Mesenteric fat pad (tissue), 1 donor: ENCODE measurements around the gene CCN6. TPM values are rescaled to one million over a fixed set of nuclear protein-coding genes. Genes with fewer than 3 reads are reported as not detected.
"Not testable (repeated sequence)": the region's sequence is repeated elsewhere in the genome, so short reads cannot be mapped to it uniquely, and the experiment has no call there.

Experiments used
- DNase-seq: peaks from one replicate; pipeline ENCODE4 v3.0.0-alpha.2; 2020; ENCODE audit warnings: low spot score
- total RNA-seq: library from RNA; stranded (reverse); fragmentation: NEBNext Ultra II Directional; extraction: Animal tissue kit (Norgen Biotek cat#: 25700); gene quantifications from one replicate; pipeline ENCODE4 v1.2.1, GENCODE V29; 2021
- donor health status: DM: yes; HTN: yes; CAD: no.

CCN6 gene
- total RNA-seq, 1 donor from 2014 or later: not detected

DNA sequence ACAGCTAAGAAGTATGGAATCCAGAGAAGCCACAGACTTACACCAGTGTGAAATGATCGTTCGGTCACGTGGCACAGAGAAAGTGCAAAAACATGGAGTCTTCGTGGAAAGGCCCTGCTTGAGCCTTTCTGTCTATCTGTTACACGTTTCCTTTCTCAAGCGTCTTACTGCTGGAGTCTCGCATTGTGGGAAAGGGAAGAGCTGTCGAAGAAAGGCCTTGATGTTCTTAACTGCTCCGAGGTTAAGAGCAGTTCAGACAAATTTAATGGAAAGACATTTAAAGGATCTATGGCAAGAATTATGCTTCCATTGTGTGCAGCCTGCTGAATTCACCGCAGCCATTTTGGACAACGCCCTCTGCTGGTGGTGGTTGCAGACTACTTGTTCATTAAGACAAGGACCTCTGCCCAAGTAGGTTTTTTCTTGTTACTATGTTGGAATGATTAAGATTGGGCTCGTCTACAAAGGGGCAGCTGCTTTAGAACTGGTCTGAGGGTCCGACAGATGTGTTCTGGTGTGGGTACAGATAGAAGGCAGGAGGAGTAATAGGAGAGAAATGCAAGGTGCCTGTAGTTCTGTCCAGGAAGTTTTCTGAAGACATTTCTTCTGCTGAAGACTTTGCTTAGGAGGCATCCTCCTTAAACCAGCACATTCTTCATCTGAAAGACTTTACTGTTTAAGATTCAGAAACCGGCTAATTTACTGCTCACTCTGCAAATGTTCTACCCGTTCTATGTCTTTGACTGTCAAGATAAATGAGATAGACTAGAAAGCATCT, 24.7 kb upstream of the CCN6 start:
- no peak for DNase-seq

DNA sequence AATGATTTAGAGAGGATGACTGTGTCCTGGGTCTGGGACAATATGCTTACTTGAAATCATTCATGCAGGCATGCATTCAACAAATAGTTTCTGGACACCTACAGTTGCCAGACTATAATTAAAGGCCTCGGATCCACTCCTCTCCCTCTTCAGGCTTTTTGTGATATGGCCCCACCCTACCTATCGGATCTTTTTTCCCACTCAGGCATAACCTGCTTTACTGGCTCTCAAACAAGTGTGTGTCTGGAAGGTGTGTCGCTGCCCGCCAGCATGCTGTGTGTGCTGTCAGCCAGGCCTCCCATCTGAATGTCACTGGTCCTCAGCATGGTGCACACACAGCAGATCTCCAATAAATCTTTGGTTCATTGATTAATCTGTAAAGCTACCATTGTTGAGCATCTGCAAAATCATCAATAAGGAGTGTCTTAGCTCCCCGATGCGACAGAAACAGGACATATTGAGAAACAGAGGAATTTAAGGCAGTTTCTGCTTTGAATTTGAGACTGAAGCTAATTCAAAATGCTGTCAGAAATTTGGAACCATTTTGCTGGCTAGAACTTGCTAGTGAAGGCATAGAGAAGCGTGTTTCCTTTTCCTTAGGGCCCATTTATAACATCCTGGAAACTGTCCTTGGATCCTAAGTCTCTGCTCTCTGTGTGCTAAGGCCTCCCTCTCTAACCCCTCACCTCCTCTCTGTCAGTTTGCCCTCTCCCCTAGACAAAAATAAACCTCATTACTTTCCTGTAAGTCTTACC, 23.5 kb upstream of the CCN6 start:
- DNase-seq: no peak

DNA sequence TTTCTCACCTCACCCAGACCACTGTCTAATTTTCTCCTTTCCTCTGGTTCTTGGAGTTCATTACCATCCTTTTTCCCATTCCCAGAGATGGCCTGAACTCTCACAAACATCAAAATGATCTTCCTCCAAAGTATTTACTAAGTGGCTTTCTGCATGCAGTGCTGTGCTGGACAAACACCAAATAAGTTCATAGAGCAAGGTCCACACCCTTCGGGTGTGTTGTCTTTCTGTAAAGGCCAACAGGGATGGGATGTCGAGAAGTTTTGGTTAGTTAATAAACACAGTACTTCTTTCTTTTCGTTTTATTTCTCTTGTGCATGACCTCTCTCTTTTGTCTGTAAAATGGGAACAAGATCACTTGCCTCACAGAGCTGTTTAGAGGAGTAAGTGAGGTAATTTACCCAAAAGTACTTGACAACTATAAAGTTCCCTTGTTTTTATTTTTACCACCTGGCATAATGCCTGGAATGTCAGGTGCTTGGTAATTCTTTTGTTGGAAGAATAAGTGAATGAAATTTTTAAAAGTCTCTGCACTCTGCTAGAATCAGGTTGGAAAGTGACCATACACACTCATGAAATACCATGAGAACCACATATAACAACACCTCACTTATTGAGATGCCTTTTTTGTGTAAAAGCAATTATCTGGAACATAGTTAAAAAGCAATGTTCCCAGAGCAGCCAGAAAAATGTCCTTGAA, 22.8 kb upstream of the CCN6 start:
- DNase-seq: no peak

DNA sequence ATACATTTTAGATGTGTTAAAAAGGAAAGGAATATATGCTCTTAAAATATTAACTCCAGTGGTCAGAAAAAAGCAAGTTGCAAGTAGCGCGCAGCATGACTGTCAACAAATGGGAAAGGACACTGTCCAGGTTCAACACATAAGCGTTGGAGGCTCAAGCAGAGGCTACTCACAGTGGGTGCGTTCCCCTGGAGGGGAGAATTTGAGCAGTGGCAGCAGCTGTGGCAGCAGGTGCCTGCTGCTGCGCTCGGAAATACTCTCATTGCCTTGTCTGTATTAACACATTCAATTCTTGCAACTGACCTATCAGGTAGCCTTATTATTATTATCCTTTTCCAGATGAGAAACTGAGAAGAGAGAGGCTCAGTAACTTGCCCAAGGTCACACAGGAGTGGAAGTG, 21.9 kb upstream of the CCN6 start:
- no peak for DNase-seq

DNA sequence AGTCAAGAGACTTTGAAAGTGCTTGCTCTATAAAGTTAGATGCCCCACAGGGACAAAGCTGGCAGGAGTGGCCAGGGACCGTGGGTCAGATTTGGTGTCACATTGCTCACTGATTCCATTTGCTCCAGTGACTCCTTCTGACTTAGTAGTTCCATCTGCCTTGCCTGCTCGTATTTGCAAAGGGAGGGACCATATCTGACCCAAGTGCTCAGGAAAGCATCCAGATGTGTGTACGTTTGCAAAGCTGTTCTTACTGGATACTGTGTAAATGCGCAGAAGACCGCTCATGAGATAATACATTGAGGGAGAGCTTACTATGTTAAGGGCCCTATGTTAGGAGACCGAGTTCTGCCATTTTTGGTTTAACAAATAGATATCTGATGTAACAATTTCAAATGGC, 21.2 kb upstream of the CCN6 start:
- DNase-seq: no peak

DNA sequence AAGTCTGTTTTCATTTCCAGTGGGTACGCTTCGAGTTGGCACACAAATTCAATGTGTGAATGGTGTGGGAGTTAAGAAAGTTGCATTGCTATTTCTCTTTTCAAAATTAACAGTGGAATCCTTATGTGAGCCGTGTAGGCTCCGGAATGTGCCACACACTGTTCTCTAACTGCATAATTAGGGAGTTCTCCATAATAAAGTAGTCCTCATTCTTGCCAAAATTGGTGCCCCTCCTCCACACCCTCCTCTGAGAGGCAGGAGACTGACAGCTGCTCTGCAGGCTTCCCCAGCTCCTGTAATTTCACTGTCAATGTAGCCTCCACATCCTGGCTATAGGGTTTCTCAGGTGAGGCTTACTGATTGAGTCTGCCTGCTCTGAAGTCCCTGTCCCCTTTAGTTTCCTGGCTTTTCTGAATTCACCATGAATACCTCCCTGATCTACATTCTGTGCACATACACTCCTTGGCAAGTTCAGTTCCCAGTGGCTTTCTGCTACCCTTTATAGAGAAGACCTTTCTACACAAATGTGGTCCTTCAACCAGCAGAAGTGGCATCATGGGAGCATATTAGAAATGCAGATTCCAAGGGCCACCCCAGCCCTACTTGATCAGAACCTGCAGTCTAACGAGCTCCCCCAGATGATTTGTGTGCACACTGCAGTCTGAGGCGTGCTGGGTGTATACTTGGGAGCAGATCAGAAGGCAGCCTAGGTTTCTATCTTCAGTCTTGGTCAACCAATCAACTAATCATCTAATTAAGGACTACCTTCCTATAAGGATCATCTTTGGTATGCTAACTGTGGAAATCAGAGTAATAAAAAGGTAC, 19.9 kb upstream of the CCN6 start:
- no peak for DNase-seq

DNA sequence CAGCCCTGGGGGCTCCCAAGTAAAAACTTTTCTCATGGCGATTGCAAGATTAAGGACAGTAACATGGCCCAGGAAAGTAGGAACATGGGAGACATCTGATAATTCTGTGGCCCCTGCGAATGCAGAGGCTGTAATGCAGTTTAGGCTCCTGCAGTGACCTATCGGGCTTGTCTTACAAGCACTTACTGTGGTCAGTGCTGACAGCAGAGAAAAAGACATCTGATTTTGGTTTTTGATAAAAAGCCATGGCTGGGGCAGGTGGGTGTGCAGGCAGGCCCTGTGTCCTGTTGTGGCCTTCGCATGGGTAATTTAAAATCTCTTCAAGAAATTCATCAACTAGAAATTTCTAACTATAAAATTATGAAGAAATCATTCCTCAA, 19.3 kb upstream of the CCN6 start:
- DNase-seq: no peak

DNA sequence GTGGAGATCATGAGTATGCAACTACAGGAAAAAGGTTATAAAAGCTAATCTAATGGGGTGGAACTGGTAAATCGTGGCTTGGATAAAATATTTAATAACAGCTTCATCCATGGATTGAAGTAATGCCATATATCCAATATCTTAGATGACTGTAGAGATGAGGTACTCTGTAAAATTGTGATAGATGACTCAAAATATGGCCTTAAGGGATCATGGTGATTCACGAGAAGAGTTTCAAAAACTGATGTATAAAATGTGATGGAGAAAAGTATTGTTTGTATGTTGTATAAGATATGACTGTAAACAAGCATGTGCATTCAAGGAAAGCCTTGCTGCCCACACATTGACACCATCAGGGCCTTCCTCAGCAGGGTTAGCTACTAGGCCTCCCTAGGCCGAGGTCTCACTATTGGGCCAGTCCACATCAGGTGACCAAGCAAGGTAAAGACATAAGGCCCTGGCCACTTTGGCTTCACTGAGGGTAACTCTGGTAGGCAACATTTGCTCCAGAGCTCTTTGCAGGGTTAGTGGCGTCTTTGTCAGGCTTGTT, 17.7 kb upstream of the CCN6 start:
- no peak for DNase-seq

DNA sequence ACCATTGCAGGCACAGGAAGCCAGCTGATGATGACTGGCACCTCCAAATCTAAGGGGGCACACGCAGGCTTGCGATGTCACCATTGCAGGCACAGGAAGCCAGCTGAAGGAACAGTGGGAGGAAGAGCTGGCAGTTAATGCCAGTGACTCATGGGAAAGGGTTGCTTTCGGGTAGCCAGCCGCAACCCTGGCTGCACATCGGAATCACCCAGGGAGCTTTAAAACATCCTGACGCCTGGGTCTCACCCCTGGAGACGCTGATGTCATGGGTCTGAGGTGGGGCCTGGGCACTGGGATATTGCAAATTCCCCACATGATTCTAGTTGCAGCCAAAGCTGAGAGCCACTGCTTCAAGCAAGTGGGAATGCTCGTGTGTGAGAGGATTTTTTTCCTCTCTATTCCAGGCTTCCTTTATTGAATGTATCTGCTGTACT, 16.1 kb upstream of the CCN6 start:
- no peak for DNase-seq

DNA sequence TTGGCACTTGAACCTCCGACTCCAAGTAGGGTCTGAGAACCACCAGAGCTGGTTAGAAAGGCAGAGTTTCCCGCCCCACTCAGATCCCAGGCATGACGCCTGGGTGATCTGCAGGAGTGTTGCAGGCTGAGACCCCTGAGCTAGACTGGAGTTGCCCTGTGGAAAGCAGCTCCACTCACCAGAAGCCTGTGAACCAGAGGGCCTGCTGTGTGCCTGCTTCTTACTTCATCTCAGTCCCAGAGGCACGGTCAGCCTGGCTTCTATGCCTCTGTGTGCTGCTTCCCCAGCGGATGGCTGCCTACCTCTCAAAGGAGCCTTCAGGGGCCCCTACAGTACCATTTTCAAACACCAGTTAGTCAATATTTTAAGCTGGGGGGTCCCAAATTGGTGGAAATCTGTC, 15.6 kb upstream of the CCN6 start:
- no peak for DNase-seq

DNA sequence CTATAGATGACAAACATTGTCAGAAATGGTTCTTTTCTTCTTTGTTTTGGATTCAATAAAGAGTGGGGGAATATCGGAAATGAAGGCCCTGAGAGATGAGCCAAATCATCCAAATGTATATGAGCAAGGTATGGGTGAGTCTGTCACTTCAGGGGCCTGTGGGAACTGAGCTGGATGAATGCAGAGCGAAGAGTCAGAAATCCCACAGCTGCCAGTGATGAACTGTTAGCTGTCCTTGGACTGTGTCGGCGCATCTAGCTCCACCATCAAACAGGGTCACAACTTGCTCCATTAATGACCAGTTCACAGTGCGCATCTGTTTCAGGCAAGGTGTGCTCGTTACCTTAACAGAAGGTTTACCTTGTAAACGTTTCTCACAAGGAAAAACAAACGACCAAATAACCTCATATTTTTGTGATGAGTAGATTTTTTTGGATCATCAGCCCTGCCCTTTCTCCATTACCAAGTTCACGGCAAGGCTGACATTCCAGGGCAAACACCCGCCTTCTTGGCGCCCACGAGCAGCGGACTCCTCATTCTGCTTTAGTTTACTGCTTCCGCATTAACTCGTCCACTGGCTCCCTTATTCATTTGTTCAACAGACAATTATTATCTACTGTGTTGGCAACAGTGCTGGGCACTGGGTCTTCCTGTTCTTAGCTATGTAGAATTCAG, 15.0 kb upstream of the CCN6 start:
- DNase-seq: no peak

DNA sequence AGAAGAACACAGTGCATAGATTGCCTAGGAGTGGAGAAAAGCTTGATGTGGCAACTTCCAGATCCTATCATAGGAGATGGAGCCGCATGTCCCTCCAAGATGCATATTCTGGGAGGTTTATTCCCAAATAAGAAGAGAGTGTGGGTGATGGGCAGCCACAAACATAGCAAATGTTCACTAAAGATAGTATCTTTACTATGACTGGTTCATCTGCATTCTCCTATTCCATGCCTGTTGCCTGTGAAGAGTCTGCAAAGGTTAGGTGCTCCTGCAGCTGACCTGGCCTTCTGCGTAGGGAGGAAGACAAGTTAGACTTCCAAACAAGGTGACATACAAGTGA, 14.5 kb upstream of the CCN6 start:
- no peak for DNase-seq

DNA sequence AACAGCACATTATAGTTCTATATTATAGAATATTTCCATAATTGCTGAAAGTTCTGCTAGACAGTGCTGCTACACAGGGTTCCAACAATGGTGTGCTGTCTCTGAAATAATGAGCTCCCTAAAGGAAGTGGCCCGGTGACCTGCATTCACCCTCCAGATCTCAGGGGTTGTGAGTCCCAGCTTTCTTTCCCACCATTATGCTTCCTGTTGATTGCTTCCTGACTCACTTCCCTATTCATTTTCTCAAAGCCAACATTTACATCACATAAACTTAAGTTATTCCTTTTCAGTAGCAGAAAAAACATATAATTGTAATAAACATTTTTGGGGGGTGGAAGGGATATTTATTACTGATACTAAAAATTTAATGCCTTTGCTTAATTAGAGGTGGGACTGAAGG, 12.9 kb upstream of the CCN6 start:
- DNase-seq: no peak

DNA sequence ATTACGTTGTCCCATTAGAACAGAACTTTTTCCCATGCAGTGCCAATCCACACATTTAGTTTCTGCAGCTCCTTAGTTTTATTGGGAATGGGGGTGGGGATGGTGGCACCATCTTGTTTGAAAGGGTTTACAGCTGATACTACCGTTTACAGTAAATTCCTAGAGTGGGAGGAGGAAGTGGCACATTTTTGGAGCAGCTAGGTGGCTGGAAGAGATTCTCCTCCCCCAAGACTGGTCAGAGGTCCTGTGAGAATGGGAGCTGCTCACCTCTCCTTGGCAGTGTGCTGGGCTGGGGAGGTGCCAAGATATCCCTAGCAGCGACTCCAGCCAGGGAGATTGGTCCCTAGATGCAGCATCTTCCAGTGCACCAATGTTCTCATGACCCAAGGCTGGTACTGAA, 12.4 kb upstream of the CCN6 start:
- no peak for DNase-seq

DNA sequence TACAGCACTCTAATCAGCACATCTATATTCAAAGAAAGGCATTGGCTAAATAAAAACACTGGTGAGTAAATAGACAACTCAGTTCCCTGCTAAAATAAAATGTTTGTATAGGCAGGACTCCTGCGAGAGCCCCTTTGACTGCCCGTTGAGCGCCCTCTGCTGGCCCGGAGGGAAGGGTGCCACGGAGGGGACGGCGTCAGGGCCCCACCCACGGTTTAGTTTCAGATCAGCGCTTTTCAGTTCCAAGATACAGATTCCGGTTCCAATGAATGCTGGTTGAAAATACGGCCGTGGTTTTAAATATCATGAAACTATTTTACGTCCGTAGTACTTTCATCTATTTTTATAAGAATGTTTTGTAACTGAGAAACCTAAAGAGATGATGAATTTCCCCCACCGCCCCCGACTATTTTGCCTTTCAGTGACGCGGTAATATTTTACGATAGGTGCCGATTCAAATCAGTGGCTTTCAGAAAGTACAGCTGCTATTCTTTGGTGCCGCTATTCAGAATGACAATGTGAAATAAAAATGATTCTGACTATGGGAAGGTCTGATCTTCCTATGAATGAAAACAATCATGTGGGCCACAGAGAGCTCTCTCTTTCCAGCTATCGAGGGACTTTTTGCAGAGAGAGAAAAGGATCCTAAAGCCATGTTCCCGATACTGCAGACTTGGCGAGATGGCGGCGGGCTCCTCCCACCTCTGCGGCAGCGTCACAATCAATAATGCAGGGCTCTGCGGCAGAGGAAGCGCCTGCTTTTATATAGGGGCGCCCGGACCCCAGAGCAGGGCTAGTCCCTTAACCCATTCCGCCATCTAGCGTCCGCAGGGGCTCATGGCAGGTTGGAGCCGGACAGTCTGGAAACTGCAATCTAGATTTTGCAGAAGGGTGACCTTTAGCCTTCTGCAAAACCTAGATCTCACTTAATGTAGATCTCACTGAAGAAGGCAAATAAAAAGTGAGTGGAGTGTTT, 10.6 kb upstream of the CCN6 start:
- peak; percentile 95 for DNase-seq

DNA sequence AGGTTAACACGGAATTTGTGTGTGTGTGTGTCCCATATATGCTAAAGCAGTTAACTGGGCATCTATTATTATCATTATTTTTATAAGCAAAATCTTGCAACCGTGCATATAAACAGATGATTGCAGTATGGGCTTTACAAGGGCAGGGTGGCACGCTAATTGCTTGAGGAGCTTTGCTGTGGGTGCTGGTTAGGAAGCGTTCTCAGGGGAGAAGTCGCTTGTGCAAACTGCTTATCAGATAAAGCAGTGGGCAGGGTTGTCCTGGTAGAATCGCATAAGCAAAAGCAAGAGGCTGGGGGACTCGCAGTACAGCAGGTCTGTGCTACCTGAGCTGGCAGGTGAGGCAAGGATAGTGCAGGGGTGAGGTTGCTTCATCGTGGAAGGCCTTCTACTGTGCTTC, 9.7 kb upstream of the CCN6 start:
- DNase-seq: no peak

DNA sequence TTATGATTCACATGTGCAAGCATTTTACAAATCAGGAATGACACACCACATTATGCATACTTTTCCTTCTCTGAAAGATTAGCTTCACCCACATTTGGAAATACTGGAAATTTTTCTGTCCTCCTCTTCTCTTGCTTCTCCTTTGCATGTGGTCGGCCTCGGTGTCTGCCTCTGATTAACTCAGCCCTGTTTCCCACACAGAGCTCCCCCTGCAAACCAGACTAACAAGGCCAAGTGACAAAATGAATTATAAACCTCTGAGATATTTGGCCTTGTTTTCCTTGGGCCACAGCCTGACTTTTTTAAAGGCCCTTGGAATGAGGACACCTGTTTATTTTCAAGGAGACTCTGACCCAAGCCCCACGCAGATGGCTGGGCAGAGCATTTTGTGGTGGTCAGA, 9.0 kb upstream of the CCN6 start:
- no peak for DNase-seq

DNA sequence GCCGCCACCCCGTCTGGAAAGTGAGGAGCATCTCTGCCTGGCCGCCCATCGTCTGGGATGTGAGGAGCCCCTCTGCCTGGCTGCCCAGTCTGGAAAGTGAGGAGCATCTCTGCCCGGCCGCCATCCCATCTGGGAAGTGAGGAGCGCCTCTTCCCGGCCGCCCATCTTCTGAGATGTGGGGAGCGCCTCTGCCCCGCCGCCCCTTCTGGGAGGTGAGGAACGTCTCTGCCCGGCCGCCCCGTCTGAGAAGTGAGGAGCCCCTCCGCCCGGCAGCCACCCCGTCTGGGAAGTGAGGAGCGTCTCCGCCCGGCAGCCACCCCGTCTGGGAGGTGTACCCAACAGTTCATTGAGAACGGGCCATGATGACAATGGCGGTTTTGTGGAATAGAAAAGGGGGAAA, 6.4 kb upstream of the CCN6 start:
- DNase-seq: not testable (repeated sequence)

DNA sequence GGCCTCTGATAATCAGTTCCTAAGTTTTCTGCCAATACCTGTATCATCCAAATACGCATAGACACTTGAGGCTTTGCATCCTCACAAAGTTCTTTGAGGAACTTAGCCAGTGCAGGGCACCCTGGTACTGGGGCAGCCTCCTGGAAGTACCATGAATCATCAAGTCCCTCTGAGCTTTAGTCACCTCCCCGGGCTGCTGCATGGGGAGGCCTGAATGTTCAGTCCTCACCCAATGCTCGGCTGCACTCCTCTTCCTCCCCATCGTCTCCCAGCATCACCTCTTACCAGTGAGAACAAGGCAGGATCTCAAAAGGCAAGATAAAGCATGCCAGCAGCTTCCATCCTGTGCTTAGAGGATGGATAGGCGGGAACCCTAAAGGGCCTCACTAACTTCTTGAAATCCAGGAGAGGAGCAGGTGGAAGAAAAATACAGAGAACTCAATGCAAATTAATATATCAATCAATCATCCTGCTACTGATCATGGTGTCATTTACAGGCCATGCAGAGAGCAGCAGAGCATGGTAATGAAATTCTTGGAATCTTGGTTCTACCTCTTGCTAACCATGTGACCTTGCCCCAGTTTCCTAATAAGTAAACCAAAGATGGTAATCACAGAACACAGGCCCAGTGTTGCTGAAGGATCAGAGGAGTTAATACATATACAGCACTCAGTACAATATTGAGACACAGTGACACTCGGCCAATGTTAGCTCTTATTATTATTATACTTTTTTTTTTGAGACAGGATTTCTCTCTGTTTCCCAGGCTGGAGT, 4.7 kb upstream of the CCN6 start:
- DNase-seq: no peak
